KMS-11 (cell line): Measurements from ENCODE around the gene THUMPD2.

ENCODE experiments used
- H2AFZ ChIP-seq: fragments of 200-600 bp; sonication (generic); 2 replicates; pipeline ENCODE4 v1.6.1; 2016; ENCODE audit warnings: antibody characterized with exemption, mixed run types, low read depth
- H3K27ac ChIP-seq: fragments of 200-600 bp; sonication (generic); 2 replicates; pipeline ENCODE4 v1.6.1; 2016; ENCODE audit warnings: mild to moderate bottlenecking, mixed run types
- H3K27me3 ChIP-seq: fragments of 200-600 bp; sonication (generic); 2 replicates; pipeline ENCODE4 v1.6.1; 2017; ENCODE audit warnings: mild to moderate bottlenecking, low read depth, mixed run types, moderate library complexity; ENCODE audit not compliant: insufficient read depth
- H3K36me3 ChIP-seq: fragments of 200-600 bp; sonication (generic); 2 replicates; pipeline ENCODE4 v1.6.1; 2017; ENCODE audit warnings: mild to moderate bottlenecking, mixed run types; ENCODE audit not compliant: insufficient read depth
- H3K4me1 ChIP-seq: fragments of 200-600 bp; sonication (generic); 2 replicates; pipeline ENCODE4 v1.6.1; 2016; ENCODE audit warnings: mild to moderate bottlenecking, low read depth, mixed run types; ENCODE audit not compliant: poor library complexity, severe bottlenecking
- H3K4me2 ChIP-seq: fragments of 200-600 bp; sonication (generic); 2 replicates; pipeline ENCODE4 v1.7.0; 2016; ENCODE audit warnings: mild to moderate bottlenecking, mixed run types
- H3K4me3 ChIP-seq: fragments of 200-600 bp; sonication (generic); IDR thresholded peaks from 2 replicates; pipeline ENCODE4 v1.6.1; 2017; ENCODE audit warnings: low read depth, low read length, mixed read lengths; ENCODE audit not compliant: insufficient read depth
- H3K79me2 ChIP-seq: fragments of 200-600 bp; sonication (generic); 2 replicates; pipeline ENCODE4 v1.6.1; 2016; ENCODE audit warnings: low read depth, mixed run types; ENCODE audit not compliant: insufficient read depth
- H3K9ac ChIP-seq: fragments of 200-600 bp; sonication (generic); 2 replicates; pipeline ENCODE4 v1.6.1; 2016; ENCODE audit warnings: mild to moderate bottlenecking, mixed run types
- H4K20me1 ChIP-seq: fragments of 200-600 bp; sonication (generic); 2 replicates; pipeline ENCODE4 v1.6.1; 2016; ENCODE audit warnings: mild to moderate bottlenecking, mixed run types; ENCODE audit not compliant: insufficient read depth
- TF ChIP-seq, protein P1 (sequence below): fragments of 200-600 bp; sonication (generic); conservative IDR thresholded peaks from 2 replicates; pipeline ENCODE4 v1.6.1; 2017; ENCODE audit warnings: low read depth, mild to moderate bottlenecking, antibody characterized with exemption, low read length, moderate library complexity, mixed read lengths

Gene THUMPD2

DNA sequence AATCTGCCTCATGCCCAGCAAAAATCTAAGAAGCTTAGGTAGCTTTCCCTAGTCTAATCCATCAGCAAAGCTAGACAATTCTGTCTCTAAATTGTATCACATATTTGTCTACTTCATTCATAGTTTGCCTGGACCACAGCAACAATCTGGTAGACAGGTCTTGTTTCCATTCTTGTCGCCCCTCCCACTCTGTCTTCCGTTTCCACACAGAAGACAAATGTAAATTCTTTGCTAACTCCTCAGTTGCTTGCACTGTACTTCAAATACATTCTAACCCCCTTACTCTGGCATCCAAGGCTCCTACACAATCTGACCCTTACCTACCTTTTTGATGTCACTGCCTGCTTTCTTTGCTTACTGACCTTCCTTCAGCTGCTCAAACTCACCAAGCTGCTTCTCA is 40.1 kb downstream of the THUMPD2 start:
- Histone ChIP-seq H3K9ac (no peak overlapping the region), H3K4me1 (no peaks in the 10 kb centered on the region), H2AFZ (no peak overlapping the region), H3K36me3 (no peaks in the 10 kb centered on the region; the same call in 1 of the 2 replicates), H3K4me3 (no peak overlapping the region), H3K27ac (no peak overlapping the region), H3K27me3 (no peaks in the 10 kb centered on the region), H3K4me2 (no peak overlapping the region), H4K20me1 (no peaks in the 10 kb centered on the region), H3K79me2 (no peaks in the 10 kb centered on the region)
- TF ChIP-seq, protein P1, sequence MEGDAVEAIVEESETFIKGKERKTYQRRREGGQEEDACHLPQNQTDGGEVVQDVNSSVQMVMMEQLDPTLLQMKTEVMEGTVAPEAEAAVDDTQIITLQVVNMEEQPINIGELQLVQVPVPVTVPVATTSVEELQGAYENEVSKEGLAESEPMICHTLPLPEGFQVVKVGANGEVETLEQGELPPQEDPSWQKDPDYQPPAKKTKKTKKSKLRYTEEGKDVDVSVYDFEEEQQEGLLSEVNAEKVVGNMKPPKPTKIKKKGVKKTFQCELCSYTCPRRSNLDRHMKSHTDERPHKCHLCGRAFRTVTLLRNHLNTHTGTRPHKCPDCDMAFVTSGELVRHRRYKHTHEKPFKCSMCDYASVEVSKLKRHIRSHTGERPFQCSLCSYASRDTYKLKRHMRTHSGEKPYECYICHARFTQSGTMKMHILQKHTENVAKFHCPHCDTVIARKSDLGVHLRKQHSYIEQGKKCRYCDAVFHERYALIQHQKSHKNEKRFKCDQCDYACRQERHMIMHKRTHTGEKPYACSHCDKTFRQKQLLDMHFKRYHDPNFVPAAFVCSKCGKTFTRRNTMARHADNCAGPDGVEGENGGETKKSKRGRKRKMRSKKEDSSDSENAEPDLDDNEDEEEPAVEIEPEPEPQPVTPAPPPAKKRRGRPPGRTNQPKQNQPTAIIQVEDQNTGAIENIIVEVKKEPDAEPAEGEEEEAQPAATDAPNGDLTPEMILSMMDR, result no peak

DNA sequence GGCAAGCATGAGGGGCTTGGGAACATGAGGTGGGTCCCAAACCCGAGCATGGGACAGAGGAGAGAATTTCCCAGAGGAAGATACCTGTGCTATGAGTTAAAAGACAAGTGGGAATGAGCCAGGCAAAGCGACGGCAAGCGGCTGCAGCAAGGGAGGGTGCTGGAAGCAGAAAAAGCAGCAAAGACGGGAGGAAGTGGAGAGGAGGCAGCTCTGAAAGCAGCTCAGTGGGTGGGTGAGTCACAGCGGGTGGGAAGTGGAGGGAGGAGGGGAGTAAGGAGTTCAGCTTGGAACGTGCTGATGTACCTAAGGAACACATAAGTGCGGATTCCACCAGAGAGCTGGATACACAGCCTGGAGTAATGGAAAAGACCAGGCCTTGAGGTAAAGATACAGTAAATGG is 41.4 kb downstream of the THUMPD2 start:
- no peaks in the 10 kb centered on the region; the same call in 1 of the 2 replicates for H3K36me3 ChIP-seq

DNA sequence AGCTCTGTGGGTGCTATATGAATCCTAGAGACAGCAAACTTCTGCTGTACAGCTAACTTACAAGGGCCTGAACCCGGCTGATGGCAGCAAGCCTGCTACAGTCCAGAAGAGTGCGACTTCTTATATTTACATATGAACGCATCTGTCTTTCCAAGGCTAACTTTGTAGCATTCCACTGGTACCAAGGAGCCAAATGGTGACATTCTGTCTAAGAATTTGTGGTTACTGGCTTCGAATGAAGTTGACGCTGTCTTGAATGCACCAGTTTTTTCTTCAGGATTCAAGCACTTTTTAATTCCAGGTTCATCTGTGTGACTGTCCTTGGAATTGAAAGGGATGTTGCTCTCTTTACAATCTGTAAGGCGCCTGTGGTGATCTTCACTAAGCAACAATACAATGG is 42.4 kb downstream of the THUMPD2 start:
- H3K9ac ChIP-seq, result no peak overlapping the region
- no peak overlapping the region for H2AFZ ChIP-seq
- H4K20me1 ChIP-seq, result no peaks in the 10 kb centered on the region
- H3K27ac ChIP-seq, result no peak overlapping the region
- H3K4me3 ChIP-seq, result no peak overlapping the region
- no peak overlapping the region for H3K4me2 ChIP-seq
- H3K79me2 ChIP-seq, result no peaks in the 10 kb centered on the region
- no peaks in the 10 kb centered on the region for H3K4me1 ChIP-seq
- no peaks in the 10 kb centered on the region for H3K27me3 ChIP-seq
- TF ChIP-seq, protein P1, result no peak
- no peaks in the 10 kb centered on the region; the same call in 1 of the 2 replicates for H3K36me3 ChIP-seq

More for the DNA sequence above, 41.4 kb downstream of the THUMPD2 start:
- Histone ChIP-seq H4K20me1 (no peaks in the 10 kb centered on the region), H3K79me2 (no peaks in the 10 kb centered on the region), H3K4me1 (no peaks in the 10 kb centered on the region), H3K9ac (no peak overlapping the region), H3K27ac (no peak overlapping the region), H3K27me3 (no peaks in the 10 kb centered on the region), H2AFZ (no peak overlapping the region), H3K4me2 (no peak overlapping the region), H3K4me3 (no peak overlapping the region)
- TF ChIP-seq, protein P1, result no peak

DNA sequence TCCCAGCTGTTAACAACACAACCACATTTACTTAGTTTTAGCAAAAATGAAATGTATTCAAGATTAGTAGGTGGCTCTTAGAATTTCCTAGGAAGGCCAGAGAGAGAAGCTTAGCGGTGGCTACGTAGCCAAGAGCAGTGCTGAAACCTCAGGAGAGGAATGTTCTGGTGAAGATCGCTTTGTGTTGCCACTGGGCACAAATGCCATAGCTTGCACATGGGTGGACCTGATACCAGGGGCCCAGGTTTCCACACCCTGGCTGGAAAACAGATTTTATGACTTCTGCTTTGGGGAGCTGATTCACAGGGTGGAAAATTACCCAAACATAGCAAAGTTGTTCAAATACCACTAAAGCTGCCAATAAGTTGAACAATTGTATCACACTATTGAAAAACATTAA is 43.4 kb downstream of the THUMPD2 start:
- Histone ChIP-seq H3K4me2 (no peak overlapping the region), H3K4me1 (no peaks in the 10 kb centered on the region), H3K4me3 (no peak overlapping the region), H3K79me2 (no peaks in the 10 kb centered on the region), H3K9ac (no peak overlapping the region), H2AFZ (no peak overlapping the region), H4K20me1 (no peaks in the 10 kb centered on the region), H3K27me3 (no peaks in the 10 kb centered on the region), H3K36me3 (no peaks in the 10 kb centered on the region; the same call in 1 of the 2 replicates), H3K27ac (no peak overlapping the region)
- TF ChIP-seq, protein P1, result no peak
